KOPT-K1 (cell line): ENCODE data around the gene WAC.
A peak's percentile ranks its signal among the peaks of the same experiment; 100 is the strongest.
"Not testable (repeated sequence)": the region's sequence is repeated elsewhere in the genome, so short reads cannot be mapped to it uniquely, and the experiment has no call there.

Experiments used
- H3K27ac ChIP-seq: fragments of 200-600 bp; sonication (generic); 2 replicates; pipeline ENCODE4 v1.5.1; 2016; ENCODE audit warnings: antibody characterized with exemption, mild to moderate bottlenecking, low read depth, low read length; ENCODE audit not compliant: poor library complexity, severe bottlenecking
- H3K36me3 ChIP-seq: fragments of 200-600 bp; sonication (generic); 2 replicates; pipeline ENCODE4 v1.5.1; 2017; ENCODE audit warnings: antibody characterized with exemption, mild to moderate bottlenecking, low read length, moderate library complexity; ENCODE audit not compliant: insufficient read depth
- H3K9me3 ChIP-seq: fragments of 200-600 bp; sonication (generic); 2 replicates; pipeline ENCODE4 v1.5.1; 2017; ENCODE audit warnings: antibody characterized with exemption, low read length, mild to moderate bottlenecking; ENCODE audit not compliant: insufficient read depth, poor library complexity, severe bottlenecking

WAC gene, protein sequence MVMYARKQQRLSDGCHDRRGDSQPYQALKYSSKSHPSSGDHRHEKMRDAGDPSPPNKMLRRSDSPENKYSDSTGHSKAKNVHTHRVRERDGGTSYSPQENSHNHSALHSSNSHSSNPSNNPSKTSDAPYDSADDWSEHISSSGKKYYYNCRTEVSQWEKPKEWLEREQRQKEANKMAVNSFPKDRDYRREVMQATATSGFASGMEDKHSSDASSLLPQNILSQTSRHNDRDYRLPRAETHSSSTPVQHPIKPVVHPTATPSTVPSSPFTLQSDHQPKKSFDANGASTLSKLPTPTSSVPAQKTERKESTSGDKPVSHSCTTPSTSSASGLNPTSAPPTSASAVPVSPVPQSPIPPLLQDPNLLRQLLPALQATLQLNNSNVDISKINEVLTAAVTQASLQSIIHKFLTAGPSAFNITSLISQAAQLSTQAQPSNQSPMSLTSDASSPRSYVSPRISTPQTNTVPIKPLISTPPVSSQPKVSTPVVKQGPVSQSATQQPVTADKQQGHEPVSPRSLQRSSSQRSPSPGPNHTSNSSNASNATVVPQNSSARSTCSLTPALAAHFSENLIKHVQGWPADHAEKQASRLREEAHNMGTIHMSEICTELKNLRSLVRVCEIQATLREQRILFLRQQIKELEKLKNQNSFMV

DNA sequence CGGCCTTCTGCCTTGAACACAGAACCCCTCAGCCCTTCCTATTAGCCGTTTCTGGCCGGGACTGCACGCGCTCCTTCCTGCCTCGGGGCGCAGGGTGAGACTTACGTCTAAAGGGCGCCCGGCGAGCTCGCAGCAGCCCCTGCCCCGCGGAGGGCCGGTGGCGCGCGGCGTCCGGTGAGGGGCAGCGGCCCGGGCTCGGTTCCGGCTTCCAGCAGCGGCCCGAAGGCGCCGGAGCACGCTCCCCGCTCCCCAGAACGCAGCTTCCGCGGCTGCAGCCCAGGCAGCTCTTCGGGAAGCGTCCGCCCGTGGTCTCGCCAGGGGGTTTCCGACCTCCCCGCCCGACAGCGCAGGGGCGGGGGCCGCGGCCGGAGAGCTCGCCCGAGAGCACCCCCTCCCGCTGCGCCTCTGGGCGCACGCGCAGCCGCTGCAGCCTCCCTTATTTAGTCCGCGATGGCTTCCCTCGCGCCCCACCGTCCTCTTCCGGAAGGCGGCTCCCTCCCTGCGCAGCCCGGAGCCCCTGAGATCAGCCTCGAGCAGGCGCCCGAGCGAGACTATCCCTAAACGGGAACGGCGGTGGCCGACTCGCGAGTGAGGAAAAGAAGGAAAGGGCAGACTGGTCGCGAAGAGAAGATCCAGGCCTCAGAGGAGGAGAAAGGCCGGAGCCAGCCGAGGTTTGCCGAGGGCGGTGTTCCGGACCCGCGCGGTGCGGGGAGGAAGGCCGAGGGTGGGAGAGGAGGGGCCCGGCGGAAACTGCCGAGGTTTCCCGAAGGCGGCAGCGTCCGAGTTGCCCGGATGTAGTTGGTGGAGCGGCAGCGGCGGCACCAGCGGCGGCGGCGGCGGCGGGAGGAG lies at the start of gene WAC:
Gene WAC, plus strand, starts transcription at position 782 of the 849 bp plus-strand sequence. CDS start 462 bp downstream, outside the sequence.
- peak within 1 kb of the TSS; percentile 99 for H3K27ac ChIP-seq
- H3K36me3 ChIP-seq, result peaks cover 29% of the 10 kb centered on the region
- no peaks in the 10 kb centered on the region for H3K9me3 ChIP-seq

DNA sequence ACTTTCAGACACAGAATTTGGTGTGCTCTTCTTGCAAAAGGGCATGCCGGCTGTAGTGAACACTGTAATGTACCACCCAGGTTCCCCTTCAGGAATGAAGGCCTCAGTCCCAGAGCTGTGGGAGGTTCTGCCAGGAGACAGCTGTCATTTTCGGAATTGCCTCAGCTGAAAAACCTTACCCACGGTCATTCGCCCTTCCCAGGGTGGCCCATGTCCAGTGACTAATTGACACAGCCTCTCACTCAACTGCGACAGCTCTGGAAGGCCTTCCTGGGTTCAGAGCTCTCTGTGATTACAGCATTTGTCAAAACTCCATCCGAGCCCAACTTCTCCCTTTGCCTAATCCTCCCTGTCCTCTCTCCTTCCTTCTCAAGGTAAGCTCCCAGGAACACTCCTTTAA lies 43.7 kb upstream of the WAC start:
- no peak overlapping the region for H3K27ac ChIP-seq
- no peaks in the 10 kb centered on the region for H3K9me3 ChIP-seq
- no peaks in the 10 kb centered on the region for H3K36me3 ChIP-seq

DNA sequence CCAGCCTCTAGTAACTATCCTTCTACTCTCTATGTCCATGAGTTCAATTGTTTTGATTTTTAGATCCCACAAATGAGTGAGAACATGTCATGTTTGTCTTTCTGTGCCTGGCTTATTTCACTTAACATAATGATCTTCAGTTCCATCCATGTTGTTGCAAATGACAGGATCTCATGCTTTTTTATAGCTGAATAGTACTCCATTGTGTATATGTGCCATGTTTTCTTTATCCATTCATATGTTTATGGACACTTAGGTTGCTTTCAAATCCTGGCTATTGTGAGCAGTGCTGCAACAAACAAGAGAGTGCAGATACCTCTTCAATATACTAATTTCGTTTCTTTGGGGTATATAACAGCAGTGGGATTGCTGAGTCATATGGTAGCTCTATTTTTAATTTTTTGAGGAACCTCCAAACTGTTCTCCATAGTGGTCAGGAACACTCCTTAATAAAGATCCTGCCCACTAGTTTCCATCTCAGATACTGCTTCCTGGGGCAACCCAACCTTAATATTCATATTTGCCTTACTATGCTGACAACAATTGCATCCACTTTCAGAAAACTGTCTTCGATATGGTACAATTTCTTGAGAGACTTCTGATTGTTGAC lies 42.6 kb upstream of the WAC start:
- not testable (repeated sequence) for H3K9me3 ChIP-seq, H3K27ac ChIP-seq, H3K36me3 ChIP-seq

DNA sequence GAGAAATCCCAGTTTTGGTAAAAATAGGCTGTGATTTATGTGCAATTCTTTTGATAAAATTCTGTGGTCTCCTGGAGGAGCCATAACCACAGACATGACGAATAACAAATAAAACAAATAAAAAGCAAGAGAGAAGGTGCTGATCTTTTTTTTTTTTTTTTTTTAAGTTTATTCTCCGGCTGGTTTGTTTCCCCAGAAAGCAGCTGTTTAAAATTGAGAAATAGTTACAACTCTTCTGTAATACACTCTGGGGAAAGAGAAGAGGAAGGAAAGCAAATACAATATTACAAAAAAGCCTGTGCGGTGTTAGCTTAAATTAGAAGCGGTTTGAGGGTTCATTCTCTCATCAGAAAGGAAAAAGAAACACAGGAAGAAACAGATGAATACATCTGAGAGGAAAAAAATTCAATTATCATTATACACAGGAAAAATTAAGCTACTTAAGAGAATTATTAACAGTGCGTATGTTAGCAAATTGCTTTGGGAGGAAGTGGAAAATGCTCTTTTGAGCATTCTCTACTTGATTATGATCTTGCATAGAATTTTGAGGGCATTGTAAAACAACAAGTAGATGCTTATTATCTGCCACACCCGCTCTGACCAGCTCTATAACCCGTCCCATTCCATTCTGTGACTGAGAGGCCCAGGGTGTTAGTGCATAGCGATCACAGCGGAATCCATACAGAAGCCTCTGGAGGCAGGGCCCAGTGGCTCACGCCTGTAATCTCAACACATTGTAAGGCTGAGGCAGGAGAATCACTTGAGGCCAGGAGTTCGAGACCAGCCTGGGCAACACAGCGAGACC lies 40.6 kb upstream of the WAC start:
- Histone ChIP-seq H3K36me3 (no peaks in the 10 kb centered on the region), H3K27ac (no peak overlapping the region), H3K9me3 (no peaks in the 10 kb centered on the region)

DNA sequence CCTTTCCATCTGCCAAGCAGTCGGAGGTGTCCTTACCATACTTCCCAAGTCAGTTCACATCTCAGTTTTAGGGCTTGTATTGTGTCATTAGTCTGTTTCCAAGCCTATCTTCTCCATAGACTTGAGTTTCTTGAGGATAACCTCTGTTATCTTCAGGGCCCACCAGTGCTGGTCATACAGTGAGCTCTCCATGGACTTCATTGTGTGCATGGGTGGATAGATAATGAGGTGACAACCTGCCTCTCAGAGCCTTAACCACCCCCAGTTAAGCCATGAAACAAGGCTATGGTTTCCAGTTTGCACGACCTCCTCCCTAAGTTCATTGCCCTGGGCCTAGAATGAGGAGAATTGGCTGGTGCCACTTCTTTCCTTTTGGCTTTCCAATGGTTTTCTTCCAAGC lies 38.5 kb upstream of the WAC start:
- H3K27ac ChIP-seq, result no peak overlapping the region
- H3K36me3 ChIP-seq, result no peaks in the 10 kb centered on the region
- no peaks in the 10 kb centered on the region for H3K9me3 ChIP-seq

DNA sequence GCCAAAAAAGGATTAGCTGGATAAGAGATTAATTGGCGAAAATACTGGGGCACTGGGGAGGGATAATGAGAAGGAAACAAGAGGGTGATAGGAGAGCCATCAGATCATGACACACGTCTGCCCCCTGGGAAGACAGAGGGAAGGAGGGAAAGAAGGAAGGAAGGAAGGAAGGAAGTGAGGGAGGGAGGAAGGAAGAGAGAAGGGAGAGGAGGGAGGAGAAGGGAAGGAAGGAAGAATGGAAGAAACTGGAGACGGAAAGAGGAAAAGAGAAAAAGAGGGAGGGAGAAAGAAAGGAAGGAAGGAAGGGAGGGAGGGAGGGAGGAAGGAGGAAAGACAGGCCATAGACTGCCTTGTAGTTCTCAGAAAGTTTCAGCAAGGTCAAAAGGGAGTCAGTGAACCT lies 37.8 kb upstream of the WAC start:
- Histone ChIP-seq H3K27ac (no peak overlapping the region), H3K36me3 (no peaks in the 10 kb centered on the region), H3K9me3 (no peaks in the 10 kb centered on the region)

DNA sequence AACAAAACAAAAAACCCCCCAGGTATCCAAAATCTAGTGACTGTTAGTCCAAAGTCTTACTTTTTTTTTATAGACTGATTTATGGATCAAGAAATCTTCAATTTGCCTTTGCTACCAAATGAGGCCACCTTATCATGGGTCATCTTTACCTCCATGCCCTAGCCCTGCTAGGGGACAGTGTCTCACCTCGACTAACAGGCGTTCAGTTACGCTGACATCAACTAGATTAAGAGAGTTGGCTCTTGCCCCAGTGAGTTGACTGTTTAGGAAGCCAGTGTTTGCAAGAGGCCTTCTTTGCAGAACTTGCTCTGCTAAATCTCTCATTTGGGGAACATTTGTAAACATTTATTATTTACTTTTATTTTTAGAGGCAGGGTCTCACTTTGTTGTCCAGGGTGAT lies 36.9 kb upstream of the WAC start:
- Histone ChIP-seq H3K27ac (no peak overlapping the region), H3K9me3 (no peaks in the 10 kb centered on the region), H3K36me3 (no peaks in the 10 kb centered on the region)

DNA sequence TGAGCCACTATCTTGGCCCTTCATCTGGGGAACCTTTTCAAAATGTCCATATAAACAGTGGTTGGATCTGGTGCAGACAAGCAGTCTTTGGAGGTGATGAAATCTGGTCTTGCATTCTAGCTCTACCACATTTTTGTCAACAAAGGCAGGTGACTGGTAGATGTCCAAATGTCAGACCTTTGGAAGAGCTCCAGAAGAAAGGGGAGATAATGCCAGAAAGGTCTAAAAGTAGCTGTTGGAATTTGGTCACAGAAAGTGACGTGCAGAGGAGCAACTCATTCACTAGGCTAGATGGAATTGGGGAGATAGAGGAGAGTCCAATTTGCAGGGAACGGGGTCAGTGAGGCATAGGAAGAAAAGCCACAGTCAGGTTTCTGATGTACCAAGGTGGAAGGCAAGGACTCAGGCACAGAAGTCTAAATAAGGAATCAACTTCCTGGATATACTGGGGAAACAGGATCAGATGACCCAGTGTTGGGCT lies 36.4 kb upstream of the WAC start:
- H3K9me3 ChIP-seq, result no peaks in the 10 kb centered on the region
- no peak overlapping the region for H3K27ac ChIP-seq
- no peaks in the 10 kb centered on the region for H3K36me3 ChIP-seq

DNA sequence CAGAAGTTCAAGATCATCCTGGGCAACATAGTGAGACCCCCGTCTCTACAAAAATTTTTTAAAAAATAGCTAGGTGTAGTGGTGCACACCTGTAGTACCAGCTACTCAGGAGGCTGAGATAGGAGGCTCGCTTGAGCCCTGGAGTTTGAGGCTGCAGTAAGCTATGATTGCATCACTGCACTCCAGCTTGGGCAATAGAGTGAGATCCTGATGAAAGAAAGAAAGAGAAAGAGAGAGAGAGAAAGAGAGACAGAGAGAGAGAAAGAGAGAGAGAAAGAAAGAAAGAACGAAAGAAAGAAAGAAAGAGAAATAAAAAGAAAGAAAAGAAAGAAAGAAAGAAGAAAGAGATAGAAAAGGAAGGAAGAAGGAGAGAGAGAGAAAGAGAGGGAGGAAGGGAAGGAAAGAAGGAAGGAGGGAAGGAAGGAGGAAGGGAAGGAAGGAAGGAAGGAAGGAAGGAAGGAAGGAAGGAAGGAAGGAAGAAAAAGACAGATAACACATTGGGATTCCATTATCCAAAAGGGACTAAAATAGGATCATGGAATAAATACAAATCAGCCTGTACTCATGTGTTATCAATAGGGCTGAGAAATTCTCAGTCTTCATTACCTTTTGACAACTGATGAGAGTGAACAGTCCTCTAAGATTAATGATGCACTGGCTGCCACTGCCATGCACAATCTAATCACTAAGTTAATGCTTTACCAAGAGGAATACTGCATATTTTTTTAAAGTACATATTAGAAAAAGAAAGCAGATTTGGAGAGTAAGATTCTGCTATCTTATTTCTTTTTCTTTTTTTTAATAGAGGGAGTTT lies 35.4 kb upstream of the WAC start:
- H3K36me3 ChIP-seq, result no peaks in the 10 kb centered on the region
- H3K9me3 ChIP-seq, result no peaks in the 10 kb centered on the region
- no peak overlapping the region for H3K27ac ChIP-seq

DNA sequence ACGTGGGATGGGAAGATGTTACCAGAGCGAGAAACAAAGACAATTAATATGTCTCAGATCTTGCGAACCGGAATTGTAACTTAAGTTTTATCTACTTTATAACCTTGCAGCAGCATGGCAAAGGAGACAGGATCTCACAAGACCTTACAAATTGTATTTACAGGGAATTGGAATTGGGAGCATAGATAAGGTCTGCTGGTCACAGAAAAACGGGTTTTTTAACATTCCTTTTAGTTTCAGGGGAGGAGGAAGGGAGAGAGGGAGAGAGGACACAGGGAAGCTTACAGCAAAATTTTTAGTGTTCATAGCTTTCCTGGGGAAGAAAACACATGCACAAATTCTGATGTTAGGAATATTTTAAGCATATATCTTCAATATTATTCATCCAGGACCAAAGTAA lies 32.7 kb upstream of the WAC start:
- not testable (repeated sequence) for H3K36me3 ChIP-seq, H3K27ac ChIP-seq, H3K9me3 ChIP-seq

DNA sequence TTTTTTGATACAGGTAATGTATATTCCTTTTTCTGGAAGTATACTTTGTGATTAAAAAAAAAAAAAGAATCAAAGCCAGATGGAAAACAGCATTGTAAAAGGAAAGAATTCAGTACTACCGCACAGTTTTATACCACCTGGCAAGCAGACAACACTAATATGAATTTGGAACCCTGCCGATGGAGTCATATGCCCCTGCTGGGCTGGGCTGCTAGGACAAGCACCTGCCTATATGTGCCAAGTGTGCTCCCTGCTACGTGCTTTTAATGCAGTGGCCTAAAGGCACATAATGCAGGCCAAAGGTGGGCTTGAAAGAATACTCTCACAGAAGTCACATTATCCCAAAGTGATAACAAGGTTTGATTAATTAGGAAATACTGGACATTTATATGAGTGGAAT lies 29.8 kb upstream of the WAC start:
- H3K9me3 ChIP-seq, result no peaks in the 10 kb centered on the region
- H3K27ac ChIP-seq, result no peak overlapping the region
- H3K36me3 ChIP-seq, result no peaks in the 10 kb centered on the region

DNA sequence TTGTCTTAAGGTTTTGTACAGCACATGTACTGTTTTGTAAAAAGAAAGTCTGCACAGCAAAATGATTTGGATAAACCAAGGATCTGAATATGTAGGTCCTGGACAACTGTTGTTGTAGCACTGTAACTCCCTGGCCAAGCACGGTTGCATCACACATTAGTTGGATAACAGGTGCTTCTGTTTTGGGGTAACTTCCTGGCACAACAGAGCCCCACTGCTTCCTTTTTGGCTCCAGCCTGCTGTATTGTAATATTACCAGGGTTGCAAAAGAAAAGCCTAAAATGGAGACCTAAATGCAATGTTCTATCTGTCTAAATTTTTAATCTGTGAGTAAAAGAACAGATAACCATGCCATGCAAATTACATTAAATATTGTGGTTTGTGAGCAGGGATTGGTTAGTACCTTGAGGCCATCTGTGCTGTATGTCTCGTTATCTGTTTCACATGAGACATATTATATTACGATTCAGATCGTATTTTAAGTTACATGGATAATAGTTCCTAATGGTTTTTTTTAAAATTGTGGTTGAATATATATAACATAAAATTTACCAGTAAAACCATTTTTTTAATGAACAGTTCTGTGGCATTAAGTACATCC lies 27.5 kb upstream of the WAC start:
- no peak overlapping the region for H3K27ac ChIP-seq
- H3K9me3 ChIP-seq, result no peaks in the 10 kb centered on the region
- H3K36me3 ChIP-seq, result no peaks in the 10 kb centered on the region

DNA sequence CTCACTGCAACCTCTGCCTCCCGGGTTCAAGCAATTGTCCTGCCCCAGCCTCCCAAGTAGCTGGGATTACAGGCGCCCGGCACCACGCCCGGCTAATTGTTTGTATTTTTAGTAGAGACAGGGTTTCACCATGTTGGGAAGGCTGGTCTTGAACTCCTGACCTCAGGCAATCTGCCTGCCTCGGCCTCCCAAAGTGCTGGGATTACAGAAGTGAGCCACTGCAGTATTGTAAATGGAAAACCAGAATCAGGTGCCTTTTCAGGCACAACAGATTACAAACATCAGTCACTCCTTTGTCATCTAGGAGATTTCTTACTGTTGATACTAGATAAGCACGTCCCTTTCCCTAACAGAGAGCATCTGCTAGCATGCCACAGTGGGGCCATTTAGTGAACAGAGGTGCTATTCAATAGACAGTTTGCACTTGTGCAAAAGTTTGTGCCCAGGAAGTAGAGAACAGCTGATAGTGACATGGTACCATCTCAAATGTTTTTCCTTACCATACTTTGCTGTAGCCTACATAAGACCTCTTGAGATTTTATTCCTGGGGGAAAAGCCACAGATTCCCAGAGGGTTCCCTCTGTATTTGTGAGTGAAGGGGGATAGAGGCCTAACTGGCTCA lies 24.5 kb upstream of the WAC start:
- no peaks in the 10 kb centered on the region for H3K9me3 ChIP-seq
- H3K27ac ChIP-seq, result no peak overlapping the region
- H3K36me3 ChIP-seq, result no peaks in the 10 kb centered on the region
